OCI-LY7 (cell line): ENCODE results near the gene HLCS. TPM values are rescaled to one million over a fixed set of nuclear protein-coding genes. Genes with fewer than 3 reads are reported as not detected.

Experiments used
- BruUV-seq: library from RNA; stranded (reverse); fragments of 400-500 nt; replicated peaks from 2 replicates; lab custom pipeline; 2021; lab: Mats Ljungman, UMichigan
- CTCF ChIA-PET: fragments of 300-600 bp; sonication (Branson Sonifier 250); formaldehyde crosslinking; loops from one replicate; lab custom pipeline; 2022; ENCODE audit warnings: antibody characterized with exemption; ENCODE audit not compliant: unreplicated experiment; lab: Charles Lee
- POLR2A ChIA-PET: fragments of 300-600 bp; sonication (Branson Sonifier 250); formaldehyde crosslinking; loops from one replicate; lab custom pipeline; 2022; ENCODE audit warnings: antibody characterized with exemption; lab: Charles Lee
- DNase-seq: peaks from one replicate; pipeline ENCODE4 v3.0.0-alpha.2; 2015; ENCODE audit warnings: low spot score
- H2AFZ ChIP-seq: fragments of 200-600 bp; sonication (generic), shearing (Covaris generic); 2 replicates; pipeline ENCODE4 v1.6.1; 2014; ENCODE audit warnings: mild to moderate bottlenecking, antibody characterized with exemption, low read length, moderate library complexity
- H3K27ac ChIP-seq: fragments of 200-600 bp; sonication (generic); 2 replicates; pipeline ENCODE4 v1.5.1; 2014; ENCODE audit warnings: mixed run types, low read depth, mild to moderate bottlenecking, moderate library complexity, low read length, inconsistent platforms; ENCODE audit not compliant: poor library complexity, severe bottlenecking
- H3K36me3 ChIP-seq: fragments of 200-600 bp; sonication (generic); 2 replicates; pipeline ENCODE4 v1.6.1; 2014; ENCODE audit warnings: mild to moderate bottlenecking, antibody characterized with exemption, low read length, moderate library complexity, mixed read lengths; ENCODE audit not compliant: insufficient read depth
- H3K4me1 ChIP-seq: fragments of 200-600 bp; sonication (generic); 2 replicates; pipeline ENCODE4 v1.5.1; 2014; ENCODE audit warnings: mild to moderate bottlenecking, low read length; ENCODE audit not compliant: insufficient read depth, poor library complexity, severe bottlenecking
- H3K4me2 ChIP-seq: fragments of 200-600 bp; sonication (generic); 2 replicates; pipeline ENCODE4 v1.6.1; 2014; ENCODE audit warnings: mild to moderate bottlenecking, low read length
- H3K4me3 ChIP-seq: fragments of 200-600 bp; sonication (generic); 2 replicates; pipeline ENCODE4 v1.5.1; 2014; ENCODE audit warnings: mild to moderate bottlenecking, low read depth, low read length; ENCODE audit not compliant: poor library complexity, severe bottlenecking
- H3K79me2 ChIP-seq: fragments of 200-600 bp; sonication (generic); 2 replicates; pipeline ENCODE4 v1.6.1; 2016; ENCODE audit warnings: low read depth, mild to moderate bottlenecking, low read length, moderate library complexity, mixed read lengths; ENCODE audit not compliant: insufficient read depth
- H3K9me2 ChIP-seq: fragments of 200-600 bp; sonication (generic); 2 replicates; pipeline ENCODE4 v1.6.1; 2016; ENCODE audit warnings: mild to moderate bottlenecking, low read length, mixed read lengths; ENCODE audit not compliant: insufficient read depth
- H3K9me3 ChIP-seq: fragments of 200-600 bp; sonication (generic); 2 replicates; pipeline ENCODE4 v1.6.1; 2014; ENCODE audit warnings: mild to moderate bottlenecking, mixed run types, low read length, mixed read lengths
- H4K20me1 ChIP-seq: fragments of 200-600 bp; sonication (generic); 2 replicates; pipeline ENCODE4 v1.6.1; 2014; ENCODE audit warnings: mild to moderate bottlenecking, antibody characterized with exemption, low read length, moderate library complexity, mixed read lengths; ENCODE audit not compliant: insufficient read depth
- EZH2phosphoT487 ChIP-seq: fragments of 200-600 bp; sonication (generic); IDR thresholded peaks from 2 replicates; pipeline ENCODE4 v1.6.1; 2018; ENCODE audit warnings: low read depth, borderline replicate concordance, mild to moderate bottlenecking, mixed run types, antibody characterized with exemption, low read length, moderate library complexity, mixed read lengths
- intact Hi-C: fragments of 100-400 bp; cut with micrococcal nuclease; formaldehyde crosslinking; loops from one replicate; pipeline ENCODE4 v1.10.0; 2022; ENCODE audit not compliant: unreplicated experiment
- total RNA-seq, 2 experiments: library from RNA; depleted of rRNA in 1 of 2; stranded (reverse); fragments of >200 nt in 1 of 2; shearing (Covaris generic) in 1 of 2; gene quantifications; 2 replicates each; pipeline ENCODE4 v1.2.3, GENCODE V29; 2014 to 2022
- TF ChIP-seq, protein P1 (sequence below): fragments of 200-600 bp; sonication (generic); conservative IDR thresholded peaks from 2 replicates; pipeline ENCODE4 v1.5.1; 2014; ENCODE audit warnings: mild to moderate bottlenecking, antibody characterized with exemption, low read length, moderate library complexity, mixed read lengths

The HLCS gene
- total RNA-seq, 2 experiments from 2014 or later, result 12.0 to 20.9 TPM

DNA sequence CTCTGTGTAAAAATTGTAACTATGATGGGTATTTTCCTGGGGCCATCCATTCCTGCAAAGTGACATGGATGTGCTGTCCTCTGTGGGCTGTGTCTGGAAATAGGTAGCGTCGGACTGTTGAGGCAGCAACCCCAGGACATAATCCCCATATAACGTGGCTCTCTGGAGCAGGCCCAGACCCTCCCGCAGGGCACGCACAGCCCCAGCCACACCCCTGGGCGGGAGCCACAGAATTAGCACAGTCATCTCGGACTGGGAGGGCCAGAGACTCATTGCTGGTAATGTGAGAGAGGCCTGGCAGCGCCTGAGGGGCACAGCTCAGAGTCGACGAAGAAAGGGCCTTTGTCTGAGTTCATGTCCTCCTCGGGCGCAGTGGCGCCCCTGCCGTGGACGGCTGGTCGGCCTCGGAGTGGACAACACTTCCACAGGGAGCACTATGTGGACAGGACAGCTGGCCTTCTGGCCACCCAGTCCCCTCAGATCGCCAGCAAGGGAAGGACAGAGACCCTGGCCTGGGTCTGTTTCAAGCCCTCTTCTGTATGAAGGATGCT is 247.4 kb downstream of the HLCS start:
- Histone ChIP-seq H3K36me3 (no peaks in the 10 kb centered on the region), H3K27ac (no peak overlapping the region), H3K4me2 (no peak overlapping the region), H4K20me1 (no peaks in the 10 kb centered on the region; the same call in 1 of the 2 replicates), H2AFZ (no peak overlapping the region), H3K9me2 (no peaks in the 10 kb centered on the region), H3K4me1 (no peaks in the 10 kb centered on the region), H3K79me2 (no peaks in the 10 kb centered on the region), H3K4me3 (no peak overlapping the region), H3K9me3 (no peaks in the 10 kb centered on the region)
- POLR2A ChIA-PET, result no interaction called here
- intact Hi-C loops, result no loop called here
- CTCF ChIA-PET, result no interaction called here
- no peak for DNase-seq
- BruUV-seq, result no TSS peak
- no peak for TF ChIP-seq EZH2phosphoT487
- TF ChIP-seq, protein P1, sequence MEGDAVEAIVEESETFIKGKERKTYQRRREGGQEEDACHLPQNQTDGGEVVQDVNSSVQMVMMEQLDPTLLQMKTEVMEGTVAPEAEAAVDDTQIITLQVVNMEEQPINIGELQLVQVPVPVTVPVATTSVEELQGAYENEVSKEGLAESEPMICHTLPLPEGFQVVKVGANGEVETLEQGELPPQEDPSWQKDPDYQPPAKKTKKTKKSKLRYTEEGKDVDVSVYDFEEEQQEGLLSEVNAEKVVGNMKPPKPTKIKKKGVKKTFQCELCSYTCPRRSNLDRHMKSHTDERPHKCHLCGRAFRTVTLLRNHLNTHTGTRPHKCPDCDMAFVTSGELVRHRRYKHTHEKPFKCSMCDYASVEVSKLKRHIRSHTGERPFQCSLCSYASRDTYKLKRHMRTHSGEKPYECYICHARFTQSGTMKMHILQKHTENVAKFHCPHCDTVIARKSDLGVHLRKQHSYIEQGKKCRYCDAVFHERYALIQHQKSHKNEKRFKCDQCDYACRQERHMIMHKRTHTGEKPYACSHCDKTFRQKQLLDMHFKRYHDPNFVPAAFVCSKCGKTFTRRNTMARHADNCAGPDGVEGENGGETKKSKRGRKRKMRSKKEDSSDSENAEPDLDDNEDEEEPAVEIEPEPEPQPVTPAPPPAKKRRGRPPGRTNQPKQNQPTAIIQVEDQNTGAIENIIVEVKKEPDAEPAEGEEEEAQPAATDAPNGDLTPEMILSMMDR, result no peak

DNA sequence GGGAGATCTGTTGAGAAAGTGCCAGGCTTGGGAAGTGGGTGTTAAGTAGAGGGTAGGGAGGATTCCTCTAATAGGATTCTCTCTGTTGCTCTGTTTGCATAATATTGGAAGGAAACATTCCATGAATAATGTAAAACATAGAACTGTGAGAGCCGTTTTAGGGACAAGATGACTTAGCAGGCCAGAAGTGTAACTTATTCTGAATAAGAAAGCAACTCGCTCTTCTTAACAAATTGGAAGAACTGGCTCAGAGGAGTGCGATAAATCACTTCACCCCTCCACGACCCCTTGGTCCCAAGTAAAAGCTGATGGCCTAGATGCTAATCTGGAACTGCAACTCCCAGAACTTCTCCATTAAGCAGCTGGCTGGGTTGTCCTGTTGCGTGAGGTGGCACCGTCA is 248.5 kb downstream of the HLCS start:
- intact Hi-C loops, result no loop called here
- Histone ChIP-seq H3K4me2 (no peak overlapping the region), H3K4me1 (no peaks in the 10 kb centered on the region), H4K20me1 (no peaks in the 10 kb centered on the region; the same call in 1 of the 2 replicates), H3K4me3 (no peak overlapping the region), H3K9me2 (no peaks in the 10 kb centered on the region), H3K36me3 (no peaks in the 10 kb centered on the region), H3K79me2 (no peaks in the 10 kb centered on the region), H2AFZ (no peak overlapping the region), H3K9me3 (no peaks in the 10 kb centered on the region), H3K27ac (no peak overlapping the region)
- no peak for DNase-seq
- POLR2A ChIA-PET, result no interaction called here
- BruUV-seq, result no TSS peak
- TF ChIP-seq EZH2phosphoT487, result no peak
- CTCF ChIA-PET, result no interaction called here

DNA sequence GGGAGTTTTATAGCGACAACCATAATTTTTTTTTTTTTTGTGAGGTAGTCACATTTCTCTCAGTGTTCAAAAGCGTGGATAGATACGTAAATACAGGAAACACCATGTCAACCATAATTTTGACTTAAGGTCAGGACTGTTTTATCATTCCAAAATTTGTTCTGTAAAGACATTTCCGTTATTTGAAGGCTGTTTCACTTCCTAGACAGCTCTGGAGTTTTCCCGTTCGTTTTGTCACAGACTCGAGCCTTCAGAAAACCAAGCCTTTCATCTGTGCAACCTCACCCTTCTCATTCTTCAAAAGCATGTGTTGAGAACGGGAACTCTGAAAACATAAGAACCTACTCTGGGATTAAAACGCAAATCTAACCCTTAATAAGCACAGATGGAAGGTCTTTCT is 249.6 kb downstream of the HLCS start:
- POLR2A ChIA-PET, result interaction anchor here (0.5 to 0.6 kb wide), 2 partner anchors 265 to 331 kb away, joined by 3 to 4 read pairs; no protein-coding TSS in a partner anchor
- no peaks in the 10 kb centered on the region for H3K79me2 ChIP-seq
- H3K4me3 ChIP-seq, result no peak overlapping the region
- DNase-seq, result no peak
- no peak overlapping the region for H3K4me2 ChIP-seq
- no peaks in the 10 kb centered on the region; the same call in 1 of the 2 replicates for H4K20me1 ChIP-seq
- no peak overlapping the region for H3K27ac ChIP-seq
- BruUV-seq, result no TSS peak
- H3K4me1 ChIP-seq, result no peaks in the 10 kb centered on the region
- no peaks in the 10 kb centered on the region for H3K9me2 ChIP-seq
- TF ChIP-seq EZH2phosphoT487, result no peak
- TF ChIP-seq, protein P1, result no peak
- no peaks in the 10 kb centered on the region for H3K36me3 ChIP-seq
- intact Hi-C loops, result no loop called here
- no peak overlapping the region for H2AFZ ChIP-seq
- H3K9me3 ChIP-seq, result no peaks in the 10 kb centered on the region
- CTCF ChIA-PET, result no interaction called here
